ENCODE data around the gene RAPGEF1. TPM values are rescaled to one million over a fixed set of nuclear protein-coding genes. Genes with fewer than 3 reads are reported as not detected.
A peak's percentile ranks its signal among the peaks of the same experiment; 100 is the strongest.

RAPGEF1 gene
- total and polyA plus RNA-seq, 7 donors: 14.4 to 58.2 (median 45.3) TPM

DNA sequence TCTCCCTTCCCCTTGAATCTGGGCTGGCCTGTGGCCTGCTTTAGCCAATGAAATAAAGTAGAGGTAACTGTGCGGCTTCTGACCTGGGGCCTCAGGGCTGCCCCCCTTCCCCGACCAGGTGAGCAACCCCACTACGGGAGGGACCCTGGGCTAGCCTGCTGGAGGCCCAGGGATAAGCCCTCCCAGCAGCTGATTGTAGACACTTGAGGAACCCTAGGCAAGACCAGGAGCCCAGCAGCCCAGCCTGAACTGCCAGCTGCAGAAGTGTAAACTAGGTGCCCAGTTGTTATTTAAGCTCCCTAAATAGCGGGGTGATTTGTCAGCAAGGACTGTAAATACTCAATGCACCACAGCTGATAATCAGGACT, 41.3 kb downstream of the RAPGEF1 start:
- peak overlapping the region in 2 of 4 donors; percentile 59 to 60 for H3K27ac ChIP-seq
- no peak for DNase-seq
- no peaks in the 10 kb centered on the region for H3K27me3 ChIP-seq
- H3K9me3 ChIP-seq: no peaks in the 10 kb centered on the region
- H3K4me3 ChIP-seq: no peak overlapping the region
- peaks cover 0 to 77% (median 47%) of the 10 kb centered on the region in 4 donors for H3K4me1 ChIP-seq
- TF ChIP-seq EP300 (IDR thresholded peaks at IDR 0.05) (no peak), POLR2AphosphoS5 (IDR thresholded peaks at IDR 0.05) (no peak), POLR2A (IDR thresholded peaks at IDR 0.05) (no peak)
- TF ChIP-seq, protein P1, sequence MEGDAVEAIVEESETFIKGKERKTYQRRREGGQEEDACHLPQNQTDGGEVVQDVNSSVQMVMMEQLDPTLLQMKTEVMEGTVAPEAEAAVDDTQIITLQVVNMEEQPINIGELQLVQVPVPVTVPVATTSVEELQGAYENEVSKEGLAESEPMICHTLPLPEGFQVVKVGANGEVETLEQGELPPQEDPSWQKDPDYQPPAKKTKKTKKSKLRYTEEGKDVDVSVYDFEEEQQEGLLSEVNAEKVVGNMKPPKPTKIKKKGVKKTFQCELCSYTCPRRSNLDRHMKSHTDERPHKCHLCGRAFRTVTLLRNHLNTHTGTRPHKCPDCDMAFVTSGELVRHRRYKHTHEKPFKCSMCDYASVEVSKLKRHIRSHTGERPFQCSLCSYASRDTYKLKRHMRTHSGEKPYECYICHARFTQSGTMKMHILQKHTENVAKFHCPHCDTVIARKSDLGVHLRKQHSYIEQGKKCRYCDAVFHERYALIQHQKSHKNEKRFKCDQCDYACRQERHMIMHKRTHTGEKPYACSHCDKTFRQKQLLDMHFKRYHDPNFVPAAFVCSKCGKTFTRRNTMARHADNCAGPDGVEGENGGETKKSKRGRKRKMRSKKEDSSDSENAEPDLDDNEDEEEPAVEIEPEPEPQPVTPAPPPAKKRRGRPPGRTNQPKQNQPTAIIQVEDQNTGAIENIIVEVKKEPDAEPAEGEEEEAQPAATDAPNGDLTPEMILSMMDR (IDR thresholded peaks at IDR 0.05): no peak
- no peaks in the 10 kb centered on the region for H3K36me3 ChIP-seq
- WGBS, 2 donors: 72 to 90% methylated on average over 4 of the region's 4 CpGs
- intact Hi-C loops (cut with DNase I): loop anchor here (5.0 kb wide), 1 partner anchor 56 kb away; no protein-coding TSS in a partner anchor

DNA sequence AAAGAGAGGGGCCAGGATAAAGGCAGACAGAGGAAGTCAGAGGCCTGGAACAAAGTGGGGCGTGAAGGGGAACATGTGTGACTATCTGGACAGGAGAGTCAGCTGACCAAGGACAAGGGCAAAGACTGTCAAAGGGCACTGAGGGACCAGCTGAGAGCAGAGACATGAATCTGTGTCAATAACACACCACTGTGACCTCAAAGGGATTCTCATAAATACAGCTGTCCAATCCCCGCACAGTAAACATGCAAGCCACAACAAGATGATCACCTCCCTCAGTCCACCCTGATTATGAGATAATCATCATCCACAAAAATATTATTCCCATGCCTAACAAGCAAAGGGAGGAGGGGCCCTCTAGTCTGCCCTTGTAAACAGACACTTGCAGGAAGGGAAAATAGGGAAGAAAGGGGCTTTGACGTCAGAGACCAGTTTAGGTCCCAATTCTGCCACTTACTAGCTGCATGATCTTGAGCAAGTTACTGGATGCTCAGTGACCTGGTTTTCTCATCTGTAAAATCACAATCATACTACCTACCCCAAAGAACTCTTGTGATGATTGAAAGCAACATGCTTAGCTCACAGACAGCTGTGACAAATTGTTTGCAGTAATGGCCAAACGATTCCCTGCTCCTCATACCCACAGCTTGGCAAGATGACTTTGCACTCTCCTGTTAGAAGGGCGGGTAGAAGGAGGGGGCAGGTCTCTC, 41.8 kb downstream of the RAPGEF1 start:
- no peak for DNase-seq
- no peak overlapping the region for H3K4me3 ChIP-seq
- peaks cover 0 to 75% (median 47%) of the 10 kb centered on the region in 4 donors for H3K4me1 ChIP-seq
- intact Hi-C loops (cut with DNase I): loop anchor here (5.0 kb wide), 1 partner anchor 56 kb away; no protein-coding TSS in a partner anchor
- no peaks in the 10 kb centered on the region for H3K27me3 ChIP-seq
- no peaks in the 10 kb centered on the region for H3K9me3 ChIP-seq
- TF ChIP-seq, protein P1 (IDR thresholded peaks at IDR 0.05): no peak
- TF ChIP-seq EP300 (IDR thresholded peaks at IDR 0.05) (peak in 2 of 4 donors; percentile 7 to 51), POLR2AphosphoS5 (IDR thresholded peaks at IDR 0.05) (peak in 1 of 4 donors; percentile 18)
- 54 to 63% methylated on average over 5 of the region's 5 CpGs for WGBS, 2 donors
- H3K36me3 ChIP-seq: no peaks in the 10 kb centered on the region
- H3K27ac ChIP-seq: peak overlapping the region in 3 of 4 donors; percentile 47 to 60 (median 59)

DNA sequence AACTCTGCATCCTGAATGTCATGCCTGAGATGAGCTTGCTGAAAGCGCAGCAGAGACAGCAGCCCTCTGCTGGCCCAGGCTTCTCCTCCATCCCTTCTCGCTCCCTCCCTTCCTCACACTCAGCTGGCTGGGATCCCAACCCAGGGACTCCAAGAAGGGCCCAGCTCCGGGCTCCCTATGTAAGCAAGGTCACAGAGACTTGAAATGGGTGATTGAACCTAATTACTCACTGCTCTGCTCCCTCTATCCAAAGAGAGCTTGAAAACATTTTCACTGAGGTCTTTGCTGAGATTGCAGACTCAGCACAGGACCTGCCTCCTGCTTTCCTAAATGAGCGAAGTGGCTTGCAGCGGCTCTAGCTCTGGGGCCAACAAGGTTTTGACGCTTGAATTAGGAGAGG, 42.8 kb downstream of the RAPGEF1 start:
- DNase-seq: peak; percentile 87
- intact Hi-C loops (cut with DNase I): loop anchor here (5.0 kb wide), 1 partner anchor 55 kb away; no protein-coding TSS in a partner anchor
- Histone ChIP-seq H3K4me1 (peaks cover 0 to 75% (median 50%) of the 10 kb centered on the region in 4 donors), H3K27me3 (no peaks in the 10 kb centered on the region), H3K4me3 (no peak overlapping the region), H3K9me3 (no peaks in the 10 kb centered on the region), H3K27ac (peak overlapping the region; percentile 3 to 60 (median 30)), H3K36me3 (no peaks in the 10 kb centered on the region)
- WGBS, 2 donors: 77 to 81% methylated on average over 6 of the region's 6 CpGs
- TF ChIP-seq POLR2A (IDR thresholded peaks at IDR 0.05) (no peak), EP300 (IDR thresholded peaks at IDR 0.05) (no peak), POLR2AphosphoS5 (IDR thresholded peaks at IDR 0.05) (peak in 1 of 4 donors; percentile 14)
- TF ChIP-seq, protein P1 (IDR thresholded peaks at IDR 0.05): no peak

DNA sequence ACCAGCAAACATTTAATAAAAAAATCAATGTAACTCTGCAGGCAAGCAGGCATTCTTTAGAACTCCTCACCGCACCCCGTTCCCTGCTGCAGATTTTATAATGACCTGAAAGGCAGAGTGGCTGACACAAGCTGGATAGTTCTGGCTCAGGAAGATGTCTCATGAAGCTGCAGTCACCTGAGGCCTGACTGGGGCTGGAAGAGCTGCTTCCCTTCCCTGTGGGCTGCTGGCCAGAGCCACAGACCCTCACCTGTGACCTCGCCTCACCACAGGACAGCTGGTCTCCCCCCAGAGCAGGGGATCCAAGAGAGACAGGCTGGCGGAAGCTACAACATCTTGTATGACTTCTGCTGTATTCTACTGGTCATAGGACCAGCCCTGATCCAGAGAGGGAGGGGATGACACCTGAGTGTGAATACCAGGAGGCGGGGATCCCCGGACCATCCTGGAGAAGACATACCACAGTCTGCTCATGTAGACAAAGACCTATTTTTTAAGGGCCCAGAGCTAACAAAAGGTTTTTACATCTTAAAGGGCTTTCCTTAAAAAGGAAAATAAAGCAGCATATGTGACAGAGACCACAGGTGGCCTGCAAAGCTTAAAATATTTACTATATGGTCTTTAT, 43.9 kb downstream of the RAPGEF1 start:
- WGBS, 2 donors: 95 to 96% methylated on average over 6 of the region's 6 CpGs
- Histone ChIP-seq H3K36me3 (no peaks in the 10 kb centered on the region), H3K27me3 (no peaks in the 10 kb centered on the region), H3K27ac (no peak overlapping the region), H3K4me3 (no peak overlapping the region), H3K4me1 (peaks cover 0 to 68% (median 43%) of the 10 kb centered on the region in 4 donors), H3K9me3 (no peaks in the 10 kb centered on the region)
- intact Hi-C loops (cut with DNase I): loop anchor here (5.0 kb wide), 1 partner anchor 54 kb away; no protein-coding TSS in a partner anchor
- DNase-seq: no peak
- no peak for TF ChIP-seq EP300 (IDR thresholded peaks at IDR 0.05)
- TF ChIP-seq POLR2AphosphoS5 (IDR thresholded peaks at IDR 0.05): no peak
- TF ChIP-seq POLR2A (IDR thresholded peaks at IDR 0.05): no peak
- TF ChIP-seq, protein P1 (IDR thresholded peaks at IDR 0.05): no peak

Measured in sigmoid colon (tissue), 7 donors.